SK-N-SH (cell line): ENCODE data around the gene RSPO4. TPM values are rescaled to one million over a fixed set of nuclear protein-coding genes. Genes with fewer than 3 reads are reported as not detected.

Experiments
- CTCF ChIA-PET: fragments of 300-600, 350-600 bp; formaldehyde crosslinking; extraction: SDS; loops from one replicate; lab custom pipeline; 2021; lab: Yijun Ruan, JAX
- POLR2A ChIA-PET: fragments of 350-600 bp; sonication (Branson Sonifier 250); formaldehyde crosslinking; extraction: SDS; loops from one replicate; lab custom pipeline; 2020; ENCODE audit warnings: antibody characterized with exemption, inconsistent platforms; lab: Yijun Ruan, JAX
- DNase-seq: peaks from one replicate; pipeline ENCODE4 v3.0.0; 2012
- H2AFZ ChIP-seq: fragments of 200-600 bp; sonication (generic); 2 replicates; pipeline ENCODE4 v1.8.1; 2016; ENCODE audit warnings: antibody characterized with exemption, mild to moderate bottlenecking, low read depth
- H3F3A ChIP-seq: fragments of 200-600 bp; sonication (generic); replicated peaks from 2 replicates; pipeline ENCODE3; 2016; ENCODE audit warnings: antibody characterized with exemption, mild to moderate bottlenecking; ENCODE audit not compliant: insufficient read depth
- H3K27ac ChIP-seq, 2 experiments: fragments of 200-500 bp in 1 of 2; fragments of 200-600 bp in 1 of 2; sonication (Bioruptor generic) in 1 of 2; sonication (generic), shearing (Covaris generic) in 1 of 2; 2 replicates each; pipeline versions ENCODE4 v1.5.1 to v1.6.1; 2014 to 2016; ENCODE audit warnings: low read depth in 2 of 2, inconsistent platforms in 1 of 2, low read length in 1 of 2, mild to moderate bottlenecking in 1 of 2, mixed read lengths in 1 of 2
- H3K27me3 ChIP-seq: fragments of 200-600 bp; sonication (generic), shearing (Covaris generic); 2 replicates; pipeline ENCODE4 v1.6.1; 2016; ENCODE audit warnings: mixed run types; ENCODE audit not compliant: insufficient read depth
- H3K36me3 ChIP-seq, 2 experiments: fragments of 200-500 bp in 1 of 2; fragments of 200-600 bp in 1 of 2; sonication (Bioruptor generic) in 1 of 2; sonication (generic) in 1 of 2; replicated peaks in 1 of 2; 2 replicates each; pipeline versions ENCODE3 to v1.5.1; 2014 to 2016; ENCODE audit warnings: low read length in 1 of 2, mild to moderate bottlenecking in 1 of 2; ENCODE audit not compliant: insufficient read depth in 2 of 2, control insufficient read depth in 1 of 2
- H3K4me1 ChIP-seq, 2 experiments: fragments of 200-500 bp in 1 of 2; fragments of 200-600 bp in 1 of 2; sonication (Bioruptor generic) in 1 of 2; sonication (generic), shearing (Covaris generic) in 1 of 2; 2 replicates each; pipeline versions ENCODE4 v1.5.1 to v1.6.1; 2014 to 2016; ENCODE audit warnings: low read depth in 1 of 2, low read length in 1 of 2, mixed run types in 1 of 2; ENCODE audit not compliant: insufficient read depth in 2 of 2, control insufficient read depth in 1 of 2
- H3K4me2 ChIP-seq: fragments of 200-600 bp; sonication (generic), shearing (Covaris generic); 2 replicates; pipeline ENCODE4 v1.6.1; 2017; ENCODE audit warnings: mixed run types
- H3K4me3 ChIP-seq, 2 experiments: fragments of 200-500 bp in 1 of 2; fragments of 200-600 bp in 1 of 2; sonication (Bioruptor generic) in 1 of 2; sonication (generic), shearing (Covaris generic) in 1 of 2; 2 replicates each; pipeline versions ENCODE4 v1.5.1 to v1.8.1; 2014 to 2016; ENCODE audit warnings: low read depth in 2 of 2, inconsistent platforms in 1 of 2, low read length in 1 of 2, mild to moderate bottlenecking in 1 of 2, mixed read lengths in 1 of 2, moderate library complexity in 1 of 2
- H3K79me2 ChIP-seq: fragments of 200-600 bp; sonication (generic); 2 replicates; pipeline ENCODE4 v1.8.1; 2017; ENCODE audit warnings: mild to moderate bottlenecking; ENCODE audit not compliant: insufficient read depth
- H3K9ac ChIP-seq: fragments of 200-600 bp; sonication (generic); 2 replicates; pipeline ENCODE4 v1.6.1; 2017; ENCODE audit warnings: mixed run types
- H3K9me2 ChIP-seq: fragments of 200-600 bp; sonication (generic); 2 replicates; pipeline ENCODE4 v1.6.1; 2017; ENCODE audit warnings: mixed run types
- H3K9me3 ChIP-seq: fragments of 200-600 bp; sonication (generic); 2 replicates; pipeline ENCODE4 v1.6.1; 2017; ENCODE audit warnings: mixed run types, mild to moderate bottlenecking, moderate library complexity
- H4K20me1 ChIP-seq: fragments of 200-600 bp; sonication (generic); 2 replicates; pipeline ENCODE4 v1.6.1; 2017; ENCODE audit warnings: mild to moderate bottlenecking, mixed run types; ENCODE audit not compliant: insufficient read depth
- CHD2 ChIP-seq: fragments of 150-350 bp; IDR thresholded peaks from 2 replicates; pipeline ENCODE4 v1.6.1; 2018; ENCODE audit warnings: low read length; ENCODE audit not compliant: partially characterized antibody
- EZH2phosphoT487 ChIP-seq: fragments of 200-600 bp; sonication (generic); IDR thresholded peaks from 2 replicates; pipeline ENCODE4 v1.6.1; 2017; ENCODE audit warnings: low read depth, mixed run types, mild to moderate bottlenecking, antibody characterized with exemption, moderate library complexity, borderline replicate concordance
- FOXJ3 ChIP-seq: sonication (generic); formaldehyde crosslinking; IDR thresholded peaks from 2 replicates; pipeline ENCODE4 v1.5.1; 2020; ENCODE audit warnings: mild to moderate bottlenecking, missing genetic modification reagents
- JUND ChIP-seq: IDR thresholded peaks from 2 replicates; pipeline ENCODE4 v1.4.0; 2012
- MEF2A ChIP-seq: IDR thresholded peaks from 2 replicates; pipeline ENCODE4 v1.4.0; 2012; ENCODE audit warnings: low read depth, borderline replicate concordance
- MXI1 ChIP-seq: IDR thresholded peaks from 2 replicates; pipeline ENCODE4 v1.6.1; 2012; ENCODE audit warnings: mild to moderate bottlenecking, low read depth, low read length, improper control_type of control experiment
- NFIC ChIP-seq: IDR thresholded peaks from 2 replicates; pipeline ENCODE4 v1.4.0; 2012; ENCODE audit warnings: borderline replicate concordance
- PBX3 ChIP-seq: IDR thresholded peaks from 2 replicates; pipeline ENCODE4; 2012
- POLR2AphosphoS5 ChIP-seq: IDR thresholded peaks from 2 replicates; pipeline ENCODE4 v1.6.1; 2012; ENCODE audit warnings: low read depth, low read length
- RCOR1 ChIP-seq: fragments of 150-350 bp; IDR thresholded peaks from 2 replicates; pipeline ENCODE4 v1.6.1; 2017; ENCODE audit warnings: antibody characterized with exemption, low read length
- RFX5 ChIP-seq: IDR thresholded peaks from 2 replicates; pipeline ENCODE4 v1.6.1; 2012; ENCODE audit warnings: mild to moderate bottlenecking, improper control_type of control experiment, low read length
- SIN3A ChIP-seq: IDR thresholded peaks from 2 replicates; pipeline ENCODE4 v1.6.1; 2012; ENCODE audit warnings: low read depth, mild to moderate bottlenecking, low read length, moderate library complexity, borderline replicate concordance
- SMC3 ChIP-seq: IDR thresholded peaks from 2 replicates; pipeline ENCODE4 v1.6.1; 2012; ENCODE audit warnings: low read depth, low read length, improper control_type of control experiment
- TAF1 ChIP-seq: IDR thresholded peaks from 2 replicates; pipeline ENCODE4 v1.6.1; 2012; ENCODE audit warnings: low read depth, mild to moderate bottlenecking, low read length, moderate library complexity, borderline replicate concordance
- TCF12 ChIP-seq: IDR thresholded peaks from 2 replicates; pipeline ENCODE4 v1.4.0; 2012
- YY1 ChIP-seq: IDR thresholded peaks from 2 replicates; pipeline ENCODE4 v1.4.0; 2012; ENCODE audit warnings: low read depth, mild to moderate bottlenecking
- ZBTB33 ChIP-seq: IDR thresholded peaks from 2 replicates; pipeline ENCODE4 v1.4.0; 2012; ENCODE audit warnings: low read depth, borderline replicate concordance
- WGBS: methylation state at CpG from one replicate; pipeline ENCODE4 v1.1.6; 2017; ENCODE audit warnings: low lambda C conversion rate; 5-methylcytosine and 5-hydroxymethylcytosine counted together
- polyA plus RNA-seq, 3 experiments: library from polyadenylated mRNA; depleted of rRNA; stranded (reverse); fragments of >200 nt; gene quantifications; 2 replicates each; pipeline ENCODE4 v1.2.3, GENCODE V29; 2012

The RSPO4 gene
- polyA plus RNA-seq, 1 of the 3 experiments (the other 2 are of a cell fraction): not detected

GRCh38 chr20:992801-993535 is 9.1 kb downstream of the RSPO4 start:
- 43% methylated on average over 13 of the region's 16 CpGs for WGBS
- H3K4me2 ChIP-seq: no peak overlapping the region
- no peaks in the 10 kb centered on the region for H4K20me1 ChIP-seq
- H3K4me1 ChIP-seq: no peaks in the 10 kb centered on the region
- no peaks in the 10 kb centered on the region for H3K36me3 ChIP-seq
- H2AFZ ChIP-seq: no peak overlapping the region
- H3K9ac ChIP-seq: no peak overlapping the region
- no peaks in the 10 kb centered on the region for H3K79me2 ChIP-seq
- no peaks in the 10 kb centered on the region for H3K27me3 ChIP-seq
- H3K9me3 ChIP-seq: no peaks in the 10 kb centered on the region
- TF ChIP-seq ZBTB33 (no peak), RCOR1 (no peak), JUND (no peak), EZH2phosphoT487 (no peak), CHD2 (no peak), MEF2A (no peak), TAF1 (no peak), POLR2AphosphoS5 (no peak), NFIC (no peak), SMC3 (no peak), PBX3 (no peak), MXI1 (no peak), YY1 (no peak), RFX5 (no peak), SIN3A (no peak), FOXJ3 (CRISPR knock-in tag) (no peak), TCF12 (no peak)
- no peak for DNase-seq
- H3K27ac ChIP-seq: no peak overlapping the region
- CTCF ChIA-PET: interaction anchor here (4.8 kb wide), 1 partner anchor 36 kb away, joined by 17 read pairs; no protein-coding TSS in a partner anchor
- H3K4me3 ChIP-seq: no peak overlapping the region
- H3K9me2 ChIP-seq: no peaks in the 10 kb centered on the region
- POLR2A ChIA-PET: no interaction called here
- H3F3A ChIP-seq: no peaks in the 10 kb centered on the region
